Hepatocyte (in vitro differentiated cells): ENCODE data around the gene ARHGAP10.

Experiments
- EZH2 ChIP-seq: fragments of 200-600 bp; sonication (generic); IDR thresholded peaks from 2 replicates; pipeline ENCODE4 v1.6.1; 2016; ENCODE audit warnings: antibody characterized with exemption, mild to moderate bottlenecking, borderline replicate concordance
- EZH2phosphoT487 ChIP-seq: fragments of 200-600 bp; sonication (generic); IDR thresholded peaks from one replicate; pipeline ENCODE4 v1.6.1; 2018; ENCODE audit warnings: antibody characterized with exemption, mild to moderate bottlenecking, low read depth, moderate library complexity; ENCODE audit not compliant: unreplicated experiment, severe bottlenecking
- TF ChIP-seq, protein P1 (sequence below): fragments of 200-600 bp; sonication (generic); IDR thresholded peaks from 2 replicates; pipeline ENCODE4 v1.5.1; 2016; ENCODE audit warnings: antibody characterized with exemption, mild to moderate bottlenecking; ENCODE audit not compliant: poor library complexity

DNA sequence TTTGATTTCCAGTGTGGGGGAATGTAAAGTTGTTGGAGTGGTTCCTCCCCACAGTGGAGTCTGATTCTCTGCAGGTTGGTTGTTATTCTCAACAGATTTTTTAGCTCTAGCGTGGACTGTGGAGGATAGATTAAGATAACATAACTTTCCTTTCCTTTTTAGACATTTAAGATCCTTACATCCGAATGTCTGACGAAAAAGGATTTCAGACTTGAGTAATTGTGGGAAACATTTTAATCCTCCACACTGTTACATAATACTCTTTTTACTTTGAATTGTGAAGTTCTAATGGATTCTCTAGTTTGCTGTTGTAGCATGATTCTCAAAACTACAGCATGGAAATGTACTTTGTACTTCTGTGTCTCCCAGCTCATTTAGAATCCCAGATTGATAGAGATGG, 107.8 kb downstream of the ARHGAP10 start:
- TF ChIP-seq, protein P1, sequence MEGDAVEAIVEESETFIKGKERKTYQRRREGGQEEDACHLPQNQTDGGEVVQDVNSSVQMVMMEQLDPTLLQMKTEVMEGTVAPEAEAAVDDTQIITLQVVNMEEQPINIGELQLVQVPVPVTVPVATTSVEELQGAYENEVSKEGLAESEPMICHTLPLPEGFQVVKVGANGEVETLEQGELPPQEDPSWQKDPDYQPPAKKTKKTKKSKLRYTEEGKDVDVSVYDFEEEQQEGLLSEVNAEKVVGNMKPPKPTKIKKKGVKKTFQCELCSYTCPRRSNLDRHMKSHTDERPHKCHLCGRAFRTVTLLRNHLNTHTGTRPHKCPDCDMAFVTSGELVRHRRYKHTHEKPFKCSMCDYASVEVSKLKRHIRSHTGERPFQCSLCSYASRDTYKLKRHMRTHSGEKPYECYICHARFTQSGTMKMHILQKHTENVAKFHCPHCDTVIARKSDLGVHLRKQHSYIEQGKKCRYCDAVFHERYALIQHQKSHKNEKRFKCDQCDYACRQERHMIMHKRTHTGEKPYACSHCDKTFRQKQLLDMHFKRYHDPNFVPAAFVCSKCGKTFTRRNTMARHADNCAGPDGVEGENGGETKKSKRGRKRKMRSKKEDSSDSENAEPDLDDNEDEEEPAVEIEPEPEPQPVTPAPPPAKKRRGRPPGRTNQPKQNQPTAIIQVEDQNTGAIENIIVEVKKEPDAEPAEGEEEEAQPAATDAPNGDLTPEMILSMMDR: no peak
- no peak for TF ChIP-seq EZH2
- TF ChIP-seq EZH2phosphoT487: no peak
